Fibroblast of the aortic adventitia (primary cell): ENCODE measurements around the gene IGSF1. TPM values are rescaled to one million over a fixed set of nuclear protein-coding genes. Genes with fewer than 3 reads are reported as not detected.

Source experiments
- DNase-seq: peaks from one replicate; pipeline ENCODE4 v3.0.0-alpha.2; 2010; ENCODE audit warnings: low read depth
- H3K4me3 ChIP-seq: 2 replicates; pipeline ENCODE4 v1.5.1; 2011; ENCODE audit warnings: low read depth, mild to moderate bottlenecking, control low read depth, low read length, moderate library complexity
- CTCF ChIP-seq: IDR thresholded peaks from 2 replicates; pipeline ENCODE4 v1.5.1; 2011; ENCODE audit warnings: mild to moderate bottlenecking, low read length, control low read depth, inconsistent platforms; ENCODE audit not compliant: insufficient read depth
- total RNA-seq: library from RNA; depleted of rRNA; stranded (reverse); fragments of >200 nt; gene quantifications from 2 replicates; pipeline ENCODE4 v1.2.3, GENCODE V29; 2012; ENCODE audit warnings: low replicate concordance

IGSF1 gene
- total RNA-seq: 0.09 and 0.16 TPM in 2 replicates

- H3K4me3 ChIP-seq: no peak within 1 kb of the TSS
- no peak for TF ChIP-seq CTCF
- no peak for DNase-seq
These were observed at the start of gene IGSF1 for GRCh38 chrX:131288738-131289511. TSS of gene IGSF1 (minus strand) at chrX:131289306. CDS start at chrX:131286674, 2,632 bp downstream.

- DNase-seq: no peak
- no peak overlapping the region for H3K4me3 ChIP-seq
- no peak for TF ChIP-seq CTCF
These were observed 43.2 kb upstream of the IGSF1 start for GRCh38 chrX:131332331-131332730.

- no peak for DNase-seq
- TF ChIP-seq CTCF: no peak
- no peak overlapping the region for H3K4me3 ChIP-seq
These were observed 42.0 kb upstream of the IGSF1 start for GRCh38 chrX:131331152-131331551.

- no peak for TF ChIP-seq CTCF
- DNase-seq: no peak
- no peak overlapping the region for H3K4me3 ChIP-seq
These were observed 41.6 kb upstream of the IGSF1 start for GRCh38 chrX:131330735-131331134.

GRCh38 chrX:131322651-131323050 is 33.5 kb upstream of the IGSF1 start:
- TF ChIP-seq CTCF: no peak
- no peak for DNase-seq

GRCh38 chrX:131317326-131317725 is 28.2 kb upstream of the IGSF1 start:
- no peak for DNase-seq
- no peak for TF ChIP-seq CTCF
- H3K4me3 ChIP-seq: no peak overlapping the region

More at GRCh38 chrX:131322651-131323050, 33.5 kb upstream of the IGSF1 start:
- no peak overlapping the region for H3K4me3 ChIP-seq
